PC-3 (cell line): Measurements from ENCODE around the gene DCAF7. TPM values are rescaled to one million over a fixed set of nuclear protein-coding genes. Genes with fewer than 3 reads are reported as not detected.

Experiments used
- ATAC-seq: fragments of 200-7000 bp; cut with Tn5 transposase; 2 replicates; pipeline ENCODE4 v1.9.1; 2020; ENCODE audit warnings: mild to moderate bottlenecking, moderate library complexity
- BruUV-seq: library from RNA; stranded (reverse); fragments of 400-500 nt; replicated peaks from 2 replicates; lab custom pipeline; 2021; lab: Mats Ljungman, UMichigan
- CTCF ChIA-PET: fragments of 300-600 bp; sonication (Branson Sonifier 250); formaldehyde crosslinking; loops from one replicate; lab custom pipeline; 2022; ENCODE audit warnings: antibody characterized with exemption; lab: Charles Lee
- POLR2A ChIA-PET: fragments of 300-600 bp; sonication (Branson Sonifier 250); formaldehyde crosslinking; loops from one replicate; lab custom pipeline; 2022; ENCODE audit warnings: antibody characterized with exemption; ENCODE audit not compliant: unreplicated experiment; lab: Charles Lee
- DNase-seq: peaks from one replicate; pipeline ENCODE4 v3.0.0-alpha.2; 2015
- H2AFZ ChIP-seq: fragments of 300-600 bp; sonication (generic); 2 replicates; pipeline ENCODE4 v1.6.0; 2016; ENCODE audit warnings: antibody characterized with exemption, low read length
- H3F3A ChIP-seq: fragments of 300-600 bp; sonication (generic); one replicate; pipeline ENCODE4 v1.6.0; 2017; ENCODE audit warnings: antibody characterized with exemption, low read length, control low read depth, mild to moderate bottlenecking; ENCODE audit not compliant: unreplicated experiment
- H3K27ac ChIP-seq: fragments of 300-600 bp; sonication (generic); 2 replicates; pipeline ENCODE4 v1.5.1; 2016; ENCODE audit warnings: mild to moderate bottlenecking, low read length
- H3K27me3 ChIP-seq: fragments of 300-600 bp; sonication (generic); 2 replicates; pipeline ENCODE4 v1.6.1; 2016; ENCODE audit warnings: low read length, mixed read lengths
- H3K36me3 ChIP-seq: fragments of 300-600 bp; sonication (generic); 2 replicates; pipeline ENCODE4 v1.6.1; 2016; ENCODE audit warnings: low read depth, mixed run types, low read length, mixed read lengths
- H3K4me1 ChIP-seq: fragments of 300-600 bp; sonication (generic); 2 replicates; pipeline ENCODE4 v1.5.1; 2016; ENCODE audit warnings: low read length; ENCODE audit not compliant: insufficient read depth
- H3K4me2 ChIP-seq: fragments of 300-600 bp; sonication (generic); 2 replicates; pipeline ENCODE4 v1.6.0; 2016; ENCODE audit warnings: low read length
- H3K4me3 ChIP-seq: fragments of 300-600 bp; sonication (generic); 2 replicates; pipeline ENCODE4 v1.5.1; 2016; ENCODE audit warnings: mild to moderate bottlenecking, low read length, mixed read lengths
- H3K79me2 ChIP-seq: fragments of 300-600 bp; sonication (generic); 2 replicates; pipeline ENCODE4 v1.6.1; 2017; ENCODE audit warnings: low read length, mixed read lengths
- H3K9ac ChIP-seq: fragments of 300-600 bp; sonication (generic); 2 replicates; pipeline ENCODE4 v1.6.0; 2016; ENCODE audit warnings: mild to moderate bottlenecking, low read length
- H3K9me2 ChIP-seq: fragments of 300-600 bp; sonication (generic); replicated peaks from 2 replicates; pipeline ENCODE4 v1.6.1; 2016; ENCODE audit warnings: mixed run types, low read length, mixed read lengths
- H3K9me3 ChIP-seq: fragments of 300-600 bp; sonication (generic); 2 replicates; pipeline ENCODE4 v1.6.1; 2016; ENCODE audit warnings: low read length, mixed read lengths
- H4K20me1 ChIP-seq: fragments of 300-600 bp; sonication (generic); 2 replicates; pipeline ENCODE4 v1.6.1; 2016; ENCODE audit warnings: low read length, mixed read lengths
- EZH2 ChIP-seq: fragments of 300-600 bp; sonication (generic); IDR thresholded peaks from one replicate; pipeline ENCODE4 v1.6.1; 2017; ENCODE audit warnings: antibody characterized with exemption, mild to moderate bottlenecking, low read length; ENCODE audit not compliant: unreplicated experiment
- EZH2phosphoT487 ChIP-seq: fragments of 300-600 bp; sonication (generic); IDR thresholded peaks from 2 replicates; pipeline ENCODE4 v1.6.1; 2018; ENCODE audit warnings: mild to moderate bottlenecking, antibody characterized with exemption, low read length, borderline replicate concordance
- intact Hi-C: fragments of 100-400 bp; cut with micrococcal nuclease; formaldehyde crosslinking; loops from 2 replicates; pipeline ENCODE4 v1.9.0; 2023
- total RNA-seq: library from RNA; depleted of rRNA; stranded (reverse); fragments of >200 nt; gene quantifications from 2 replicates; pipeline ENCODE4 v1.2.3, GENCODE V29; 2014
- TF ChIP-seq, protein P1 (sequence below): fragments of 300-600 bp; sonication (generic); conservative IDR thresholded peaks from 2 replicates; pipeline ENCODE4 v1.5.1; 2017; ENCODE audit warnings: antibody characterized with exemption, low read depth, mild to moderate bottlenecking, low read length

The DCAF7 gene
- total RNA-seq, 1 experiment from 2014 or later: 46.5 TPM

DNA sequence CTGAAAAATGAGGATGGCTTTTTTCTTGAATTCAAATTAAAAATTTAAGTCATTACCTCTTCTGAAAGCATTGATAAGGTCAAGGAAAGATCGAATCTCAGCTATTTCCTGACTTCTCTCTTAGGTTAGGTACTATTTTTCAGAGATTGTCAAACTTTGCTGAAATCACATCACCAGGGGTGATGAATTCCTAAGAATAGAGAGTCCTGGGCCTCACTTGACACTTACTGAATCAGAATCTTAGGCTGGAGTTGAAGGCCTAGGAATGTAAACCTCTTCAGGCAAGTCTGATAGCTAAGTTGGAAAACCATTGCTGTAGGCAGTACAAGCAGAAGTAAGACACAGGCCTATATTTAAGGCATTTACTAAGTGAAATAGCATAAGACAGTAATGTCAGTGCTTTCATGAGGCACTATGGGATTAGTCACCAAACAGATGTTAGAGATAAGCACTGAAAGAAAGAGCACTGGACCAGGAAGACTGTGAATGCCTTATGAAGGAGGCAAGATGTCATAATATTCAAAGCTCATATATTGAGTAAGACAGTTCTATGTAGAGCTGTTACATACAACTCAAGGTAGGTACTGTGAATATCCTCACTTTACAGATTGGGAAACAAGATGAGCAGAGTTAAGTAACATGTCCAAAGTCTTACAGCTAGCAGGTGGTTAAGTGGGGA, 21.5 kb downstream of the DCAF7 start:
- Histone ChIP-seq H3K27ac (no peak overlapping the region), H3K79me2 (peaks cover 99% of the 10 kb centered on the region), H3K4me1 (peaks cover 8% of the 10 kb centered on the region), H3K9me2 (no peaks in the 10 kb centered on the region), H2AFZ (no peak overlapping the region), H3K9me3 (no peaks in the 10 kb centered on the region), H3K4me3 (no peak overlapping the region), H3F3A (no peaks in the 10 kb centered on the region), H3K9ac (no peak overlapping the region), H3K4me2 (no peak overlapping the region), H3K27me3 (no peaks in the 10 kb centered on the region), H3K36me3 (0 out of 2 replicates have a peak, but pooled peaks cover 2% of the 10 kb centered on the region), H4K20me1 (peaks cover 25% of the 10 kb centered on the region; the same call in 1 of the 2 replicates)
- DNase-seq (peak; percentile 60), ATAC-seq (peak; percentile 80)
- CTCF ChIA-PET: no interaction called here
- intact Hi-C loops: no loop called here
- TF ChIP-seq EZH2: no peak
- TF ChIP-seq EZH2phosphoT487: no peak
- TF ChIP-seq, protein P1, sequence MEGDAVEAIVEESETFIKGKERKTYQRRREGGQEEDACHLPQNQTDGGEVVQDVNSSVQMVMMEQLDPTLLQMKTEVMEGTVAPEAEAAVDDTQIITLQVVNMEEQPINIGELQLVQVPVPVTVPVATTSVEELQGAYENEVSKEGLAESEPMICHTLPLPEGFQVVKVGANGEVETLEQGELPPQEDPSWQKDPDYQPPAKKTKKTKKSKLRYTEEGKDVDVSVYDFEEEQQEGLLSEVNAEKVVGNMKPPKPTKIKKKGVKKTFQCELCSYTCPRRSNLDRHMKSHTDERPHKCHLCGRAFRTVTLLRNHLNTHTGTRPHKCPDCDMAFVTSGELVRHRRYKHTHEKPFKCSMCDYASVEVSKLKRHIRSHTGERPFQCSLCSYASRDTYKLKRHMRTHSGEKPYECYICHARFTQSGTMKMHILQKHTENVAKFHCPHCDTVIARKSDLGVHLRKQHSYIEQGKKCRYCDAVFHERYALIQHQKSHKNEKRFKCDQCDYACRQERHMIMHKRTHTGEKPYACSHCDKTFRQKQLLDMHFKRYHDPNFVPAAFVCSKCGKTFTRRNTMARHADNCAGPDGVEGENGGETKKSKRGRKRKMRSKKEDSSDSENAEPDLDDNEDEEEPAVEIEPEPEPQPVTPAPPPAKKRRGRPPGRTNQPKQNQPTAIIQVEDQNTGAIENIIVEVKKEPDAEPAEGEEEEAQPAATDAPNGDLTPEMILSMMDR: no peak
- no TSS peak for BruUV-seq
- POLR2A ChIA-PET: no interaction called here

DNA sequence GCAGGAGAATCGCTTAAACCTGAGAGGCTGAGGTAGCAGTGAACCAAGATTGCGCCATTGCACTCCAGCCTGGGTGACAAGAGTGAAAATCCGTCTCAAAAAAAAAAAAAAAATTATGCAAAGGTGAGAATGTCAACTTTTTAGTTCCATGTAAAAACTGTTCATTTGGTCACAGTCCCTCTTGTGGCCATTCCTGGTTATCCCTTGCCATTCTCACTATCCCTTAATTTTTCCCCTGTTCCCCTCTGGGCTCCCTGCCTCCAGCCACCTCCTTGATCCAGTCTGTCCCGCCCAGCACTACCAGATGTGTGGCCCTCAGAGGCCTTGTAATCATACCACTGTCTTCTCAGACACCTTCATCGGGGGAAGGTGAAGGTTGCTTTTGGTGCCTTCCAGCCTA, 23.4 kb downstream of the DCAF7 start:
- POLR2A ChIA-PET: no interaction called here
- intact Hi-C loops: no loop called here

More for the DNA sequence above, 23.4 kb downstream of the DCAF7 start:
- H3K9ac ChIP-seq: no peak overlapping the region
- no peaks in the 10 kb centered on the region for H3K9me2 ChIP-seq
- ATAC-seq (peak; percentile 57; the same call in 1 of the 2 replicates), DNase-seq (peak; percentile 37)
- H4K20me1 ChIP-seq: peaks cover 31% of the 10 kb centered on the region; the same call in 1 of the 2 replicates
- no peaks in the 10 kb centered on the region for H3K9me3 ChIP-seq
- CTCF ChIA-PET: no interaction called here
- no peaks in the 10 kb centered on the region for H3K27me3 ChIP-seq
- TF ChIP-seq EZH2 (no peak), EZH2phosphoT487 (no peak)
- TF ChIP-seq, protein P1: peak; percentile 62
- no peak overlapping the region for H3K4me2 ChIP-seq
- no peak overlapping the region for H3K27ac ChIP-seq
- no peak overlapping the region for H2AFZ ChIP-seq
- H3K4me3 ChIP-seq: no peak overlapping the region
- 0 out of 2 replicates have a peak, but pooled peaks cover 3% of the 10 kb centered on the region for H3K36me3 ChIP-seq
- H3F3A ChIP-seq: no peaks in the 10 kb centered on the region
- no TSS peak for BruUV-seq
- H3K79me2 ChIP-seq: peaks cover 99% of the 10 kb centered on the region
- H3K4me1 ChIP-seq: peaks cover 8% of the 10 kb centered on the region
